IMR-90 (cell line): Measurements from ENCODE around the gene NAPEPLD. TPM values are rescaled to one million over a fixed set of nuclear protein-coding genes. Genes with fewer than 3 reads are reported as not detected.

ENCODE experiments used
- ATAC-seq: fragments of 200-7000 bp; cut with Tn5 transposase; 2 replicates; pipeline ENCODE4 v1.9.1; 2020; ENCODE audit warnings: low read depth, mild to moderate bottlenecking, moderate library complexity
- BruUV-seq: library from RNA; stranded (reverse); fragments of 400-500 nt; replicated peaks from 2 replicates; lab custom pipeline; 2021; lab: Mats Ljungman, UMichigan
- CTCF ChIA-PET: fragments of 300-600 bp; formaldehyde crosslinking; extraction: SDS; loops from one replicate; lab custom pipeline; 2021; ENCODE audit warnings: antibody characterized with exemption; lab: Yijun Ruan, JAX
- POLR2A ChIA-PET: fragments of 300-600 bp; sonication (Branson Sonifier 250); formaldehyde crosslinking; loops from one replicate; lab custom pipeline; 2022; ENCODE audit warnings: antibody characterized with exemption; ENCODE audit not compliant: unreplicated experiment; lab: Charles Lee
- DNase-seq: peaks from one replicate; pipeline ENCODE4 v3.0.0; 2013
- H2AFZ ChIP-seq: replicated peaks from 2 replicates; pipeline ENCODE3; 2013; ENCODE audit warnings: low read length, mild to moderate bottlenecking; ENCODE audit not compliant: poor library complexity
- H2AK5ac ChIP-seq: 2 replicates; pipeline ENCODE4 v1.6.1; 2013; ENCODE audit warnings: low read depth, low read length, inconsistent platforms
- H2AK9ac ChIP-seq: replicated peaks from 2 replicates; pipeline ENCODE3; 2013; ENCODE audit warnings: mild to moderate bottlenecking, low read depth, low read length, moderate library complexity; ENCODE audit not compliant: poor library complexity
- H2BK120ac ChIP-seq: 2 replicates; pipeline ENCODE4 v1.6.1; 2013; ENCODE audit warnings: low read depth, low read length, inconsistent platforms
- H2BK15ac ChIP-seq: 3 replicates; pipeline ENCODE4 v1.6.1; 2013; ENCODE audit warnings: low read depth, low read length, inconsistent platforms
- H2BK20ac ChIP-seq: 2 replicates; pipeline ENCODE4 v1.6.1; 2013; ENCODE audit warnings: low read depth, mild to moderate bottlenecking, inconsistent platforms, low read length, moderate library complexity
- H2BK5ac ChIP-seq: 2 replicates; pipeline ENCODE4 v1.6.1; 2013; ENCODE audit warnings: mild to moderate bottlenecking, low read depth, low read length, inconsistent platforms; ENCODE audit not compliant: poor library complexity, severe bottlenecking
- H3K14ac ChIP-seq: replicated peaks from 2 replicates; pipeline ENCODE4 v1.6.1; 2013; ENCODE audit warnings: low read depth, low read length, inconsistent platforms
- H3K18ac ChIP-seq: 2 replicates; pipeline ENCODE4 v1.6.1; 2013; ENCODE audit warnings: low read depth, low read length, control low read depth
- H3K23ac ChIP-seq: 2 replicates; pipeline ENCODE4 v1.6.1; 2013; ENCODE audit warnings: low read depth, low read length, inconsistent platforms
- H3K27ac ChIP-seq: 2 replicates; pipeline ENCODE4 v1.5.1; 2013; ENCODE audit warnings: mild to moderate bottlenecking, control low read depth, low read length; ENCODE audit not compliant: insufficient read depth
- H3K27me3 ChIP-seq: 2 replicates; pipeline ENCODE4 v1.6.1; 2013; ENCODE audit warnings: low read length; ENCODE audit not compliant: control insufficient read depth, insufficient read depth
- H3K36me3 ChIP-seq: 2 replicates; pipeline ENCODE4 v1.6.1; 2013; ENCODE audit warnings: low read length, mixed read lengths; ENCODE audit not compliant: control insufficient read depth, insufficient read depth
- H3K4ac ChIP-seq: 2 replicates; pipeline ENCODE4 v1.6.1; 2013; ENCODE audit warnings: low read depth, low read length, inconsistent platforms
- H3K4me1 ChIP-seq: 2 replicates; pipeline ENCODE4 v1.6.1; 2013; ENCODE audit warnings: low read length, mixed read lengths; ENCODE audit not compliant: control insufficient read depth, insufficient read depth
- H3K4me2 ChIP-seq: 2 replicates; pipeline ENCODE4 v1.6.1; 2013; ENCODE audit warnings: low read depth, mild to moderate bottlenecking, control low read depth, low read length, moderate library complexity
- H3K4me3 ChIP-seq: 2 replicates; pipeline ENCODE4 v1.5.1; 2013; ENCODE audit warnings: low read depth, mild to moderate bottlenecking, control low read depth, low read length, moderate library complexity; ENCODE audit not compliant: insufficient read depth
- H3K56ac ChIP-seq: 2 replicates; pipeline ENCODE4 v1.6.1; 2013; ENCODE audit warnings: low read length, inconsistent platforms; ENCODE audit not compliant: insufficient read depth; ENCODE audit errors: extremely low read depth
- H3K79me1 ChIP-seq, 2 experiments: 2 replicates each; pipeline ENCODE4 v1.6.1; 2013; ENCODE audit warnings: low read length in 2 of 2, inconsistent platforms in 1 of 2, low read depth in 1 of 2
- H3K9ac ChIP-seq: 2 replicates; pipeline ENCODE4 v1.6.1; 2013; ENCODE audit warnings: low read depth, low read length, control low read depth
- H3K9me1 ChIP-seq: 2 replicates; pipeline ENCODE4 v1.6.1; 2013; ENCODE audit warnings: low read length, inconsistent platforms; ENCODE audit not compliant: insufficient read depth
- H3K9me3 ChIP-seq: 2 replicates; pipeline ENCODE4 v1.6.1; 2013; ENCODE audit warnings: low read length; ENCODE audit not compliant: control insufficient read depth, insufficient read depth
- H4K20me1 ChIP-seq: 2 replicates; pipeline ENCODE4 v1.6.1; 2013; ENCODE audit warnings: low read length, inconsistent platforms; ENCODE audit not compliant: insufficient read depth
- H4K5ac ChIP-seq: 2 replicates; pipeline ENCODE4 v1.6.1; 2013; ENCODE audit warnings: mild to moderate bottlenecking, low read depth, low read length, control low read depth
- H4K8ac ChIP-seq, 2 experiments: 2 replicates each; pipeline ENCODE4 v1.6.1; 2013; ENCODE audit warnings: low read depth in 2 of 2, low read length in 2 of 2, control low read depth in 1 of 2, inconsistent platforms in 1 of 2
- H4K91ac ChIP-seq: 2 replicates; pipeline ENCODE4 v1.6.1; 2013; ENCODE audit warnings: low read depth, low read length, inconsistent platforms; ENCODE audit not compliant: insufficient read depth
- BHLHE40 ChIP-seq: fragments of 150-350 bp; IDR thresholded peaks from 2 replicates; pipeline ENCODE4 v1.6.1; 2016; ENCODE audit warnings: mild to moderate bottlenecking, low read depth, low read length
- FOS ChIP-seq: fragments of 150-350 bp; IDR thresholded peaks from 2 replicates; pipeline ENCODE4 v1.6.1; 2016; ENCODE audit warnings: low read depth, low read length
- POLR2A ChIP-seq: IDR thresholded peaks from 2 replicates; pipeline ENCODE4 v1.6.1; 2012; ENCODE audit warnings: mild to moderate bottlenecking, low read depth, low read length
- RAD21 ChIP-seq: IDR thresholded peaks from 2 replicates; pipeline ENCODE4 v1.6.1; 2012; ENCODE audit warnings: low read length, improper control_type of control experiment
- RCOR1 ChIP-seq: IDR thresholded peaks from 2 replicates; pipeline ENCODE4 v1.6.1; 2012; ENCODE audit warnings: mild to moderate bottlenecking, low read length, improper control_type of control experiment; ENCODE audit not compliant: insufficient replicate concordance
- RFX5 ChIP-seq: IDR thresholded peaks from 2 replicates; pipeline ENCODE4 v1.8.0; 2012; ENCODE audit warnings: low read depth, mild to moderate bottlenecking, low read length, moderate library complexity
- dilution Hi-C: fragments of 300-500 bp; cut with HindIII; formaldehyde crosslinking; loops from one replicate; pipeline ENCODE4 v1.14.3; 2018; ENCODE audit warnings: low sequenced_read_pairs; ENCODE audit not compliant: unreplicated experiment
- in situ Hi-C: fragments of 300-500 bp; cut with MboI; formaldehyde crosslinking; loops from 3 replicates; pipeline ENCODE4 v1.14.3; 2019; ENCODE audit warnings: low sequenced_read_pairs, inconsistent platforms, mixed read lengths
- intact Hi-C: fragments of 100-400 bp; cut with micrococcal nuclease; formaldehyde crosslinking; loops from 2 replicates; pipeline ENCODE4 v1.10.0; 2022
- polyA plus RNA-seq, 3 experiments: library from polyadenylated mRNA; depleted of rRNA; stranded (reverse); fragments of >200 nt; gene quantifications; 2 replicates each; pipeline ENCODE4 v1.2.3, GENCODE V29; 2012; ENCODE audit warnings: low replicate concordance in 1 of 3
- total RNA-seq: library from RNA; depleted of rRNA; stranded (reverse); fragments of >200 nt; gene quantifications from 2 replicates; pipeline ENCODE4 v1.2.3, GENCODE V29; 2012
- TF ChIP-seq, protein P1 (sequence below): fragments of 150-350 bp; IDR thresholded peaks from 2 replicates; pipeline ENCODE4 v1.6.1; 2017; ENCODE audit warnings: mild to moderate bottlenecking, antibody characterized with exemption, low read length, low read depth

NAPEPLD gene
- total and polyA plus RNA-seq, 2 of the 4 experiments (the other 2 are of a cell fraction) = 2.2 to 3.4 TPM

DNA sequence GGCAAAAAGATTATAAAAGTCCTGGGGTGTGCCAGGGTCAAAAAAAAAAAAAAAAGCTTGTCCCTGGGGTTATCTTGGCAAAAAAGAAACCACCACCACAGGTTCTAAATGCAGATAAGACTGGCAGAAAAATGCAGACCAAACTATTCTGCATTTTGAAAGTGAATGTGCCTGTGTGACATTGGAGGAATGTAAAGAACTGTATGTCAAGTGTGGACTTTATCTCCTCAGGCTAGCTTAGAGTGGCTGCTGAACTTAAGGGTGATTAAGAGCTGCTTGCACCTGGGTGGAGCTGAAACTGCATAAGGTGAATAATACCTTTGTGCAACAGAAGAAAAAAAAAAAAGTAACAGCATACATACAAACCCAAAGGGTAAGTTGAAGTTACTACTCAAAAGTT is 1.3 kb upstream of the NAPEPLD start:
- POLR2A ChIA-PET = no interaction called here
- Histone ChIP-seq H3K9me3 (no peaks in the 10 kb centered on the region), H2AK5ac (no peak overlapping the region), H2BK20ac (no peak overlapping the region), H3K27ac (no peak overlapping the region), H2BK15ac (no peak overlapping the region), H3K23ac (no peak overlapping the region), H3K56ac (no peak overlapping the region), H3K9me1 (no peaks in the 10 kb centered on the region), H4K5ac (peak overlapping the region; percentile 54; the same call in 1 of the 2 replicates), H3K4ac (no peak overlapping the region), H2BK5ac (no peak overlapping the region), H4K8ac (peak overlapping the region in 1 of 2 experiments; percentile 98; a peak in 1 of 4 replicates), H2AFZ (no peak overlapping the region), H3K18ac (no peak overlapping the region), H4K20me1 (no peaks in the 10 kb centered on the region), H3K14ac (no peak overlapping the region), H3K27me3 (no peaks in the 10 kb centered on the region), H3K79me1 (peaks cover 3 to 12% of the 10 kb centered on the region in 2 experiments; a peak in 1 of 4 replicates), H3K4me2 (no peak overlapping the region), H3K36me3 (no peaks in the 10 kb centered on the region), H3K9ac (no peak overlapping the region), H2BK120ac (no peak overlapping the region), H4K91ac (no peak overlapping the region), H3K4me3 (no peak overlapping the region), H3K4me1 (no peaks in the 10 kb centered on the region; the same call in 1 of the 2 replicates), H2AK9ac (no peak overlapping the region)
- TF ChIP-seq BHLHE40 = no peak
- TF ChIP-seq FOS = no peak
- no peak for TF ChIP-seq RAD21
- no peak for TF ChIP-seq POLR2A
- no peak for TF ChIP-seq RCOR1
- TF ChIP-seq, protein P1, sequence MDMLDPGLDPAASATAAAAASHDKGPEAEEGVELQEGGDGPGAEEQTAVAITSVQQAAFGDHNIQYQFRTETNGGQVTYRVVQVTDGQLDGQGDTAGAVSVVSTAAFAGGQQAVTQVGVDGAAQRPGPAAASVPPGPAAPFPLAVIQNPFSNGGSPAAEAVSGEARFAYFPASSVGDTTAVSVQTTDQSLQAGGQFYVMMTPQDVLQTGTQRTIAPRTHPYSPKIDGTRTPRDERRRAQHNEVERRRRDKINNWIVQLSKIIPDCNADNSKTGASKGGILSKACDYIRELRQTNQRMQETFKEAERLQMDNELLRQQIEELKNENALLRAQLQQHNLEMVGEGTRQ = no peak
- TF ChIP-seq RFX5 = no peak
- ATAC-seq (no peak), DNase-seq (no peak)
- BruUV-seq = no TSS peak
- intact Hi-C loops = no loop called here
- in situ Hi-C loops = no loop called here
- CTCF ChIA-PET = no interaction called here
- dilution Hi-C loops = no loop called here
